SK-N-SH treated with all-trans-retinoic acid at 6 μM for 48 hours (cell line): ENCODE measurements around the gene ALG14.

Source experiments
- ARNTL ChIP-seq: fragments of 450-650 bp; formaldehyde crosslinking; IDR thresholded peaks from 2 replicates; pipeline ENCODE4 v1.5.0; 2020; ENCODE audit warnings: low read depth, mild to moderate bottlenecking, moderate library complexity, borderline replicate concordance
- CREB5 ChIP-seq: fragments of 250-450 bp; sonication (Bioruptor Pico); IDR thresholded peaks from 2 replicates; pipeline ENCODE4 v1.5.1; 2020; ENCODE audit warnings: low read depth, mild to moderate bottlenecking, moderate library complexity
- CSDC2 ChIP-seq: fragments of 250-450 bp; sonication (Bioruptor Pico); IDR thresholded peaks from 2 replicates; pipeline ENCODE4 v1.5.0; 2020; ENCODE audit warnings: mild to moderate bottlenecking, moderate library complexity
- CSRNP3 ChIP-seq: fragments of 250-450 bp; sonication (Bioruptor Pico); IDR thresholded peaks from 2 replicates; pipeline ENCODE4 v1.5.1; 2021; ENCODE audit warnings: mild to moderate bottlenecking, moderate library complexity
- ESRRG ChIP-seq: fragments of 250-450 bp; sonication (Bioruptor Pico); IDR thresholded peaks from 2 replicates; pipeline ENCODE4 v1.6.1; 2021; ENCODE audit warnings: mild to moderate bottlenecking
- OSR1 ChIP-seq: fragments of 250-450 bp; sonication (Bioruptor Pico); IDR thresholded peaks from 2 replicates; pipeline ENCODE4 v1.8.0; 2022; ENCODE audit warnings: moderate library complexity, mild to moderate bottlenecking, inconsistent platforms
- PATZ1 ChIP-seq: fragments of 250-450 bp; sonication (Bioruptor Pico); IDR thresholded peaks from 2 replicates; pipeline ENCODE4 v1.8.0; 2020; ENCODE audit warnings: mild to moderate bottlenecking, moderate library complexity, borderline replicate concordance
- RARB ChIP-seq: fragments of 250-450 bp; sonication (Bioruptor Pico); IDR thresholded peaks from 2 replicates; pipeline ENCODE4 v1.8.0; 2021; ENCODE audit warnings: mild to moderate bottlenecking, moderate library complexity
- SNAI2 ChIP-seq: fragments of 250-450 bp; sonication (Bioruptor Pico); IDR thresholded peaks from 2 replicates; pipeline ENCODE4 v1.5.0; 2020; ENCODE audit warnings: mild to moderate bottlenecking, moderate library complexity
- TOX ChIP-seq: fragments of 250-450 bp; sonication (Bioruptor Pico); IDR thresholded peaks from 2 replicates; pipeline ENCODE4 v1.8.0; 2021; ENCODE audit warnings: mild to moderate bottlenecking, moderate library complexity, borderline replicate concordance
- ZC3H10 ChIP-seq: fragments of 250-450 bp; sonication (Bioruptor Pico); IDR thresholded peaks from 2 replicates; pipeline ENCODE4 v1.5.1; 2021; ENCODE audit warnings: mild to moderate bottlenecking, moderate library complexity
- ZFP30 ChIP-seq: fragments of 450-650 bp; formaldehyde crosslinking; IDR thresholded peaks from 2 replicates; pipeline ENCODE4 v1.5.0; 2022; ENCODE audit warnings: mild to moderate bottlenecking, moderate library complexity
- ZNF565 ChIP-seq: fragments of 450-650 bp; formaldehyde crosslinking; conservative IDR thresholded peaks from 2 replicates; pipeline ENCODE4 v1.5.0; 2020; ENCODE audit warnings: low read depth, mild to moderate bottlenecking, moderate library complexity
- ZNF70 ChIP-seq: fragments of 450-650 bp; formaldehyde crosslinking; IDR thresholded peaks from 2 replicates; pipeline ENCODE4 v1.5.0; 2020; ENCODE audit warnings: mild to moderate bottlenecking, moderate library complexity

DNA sequence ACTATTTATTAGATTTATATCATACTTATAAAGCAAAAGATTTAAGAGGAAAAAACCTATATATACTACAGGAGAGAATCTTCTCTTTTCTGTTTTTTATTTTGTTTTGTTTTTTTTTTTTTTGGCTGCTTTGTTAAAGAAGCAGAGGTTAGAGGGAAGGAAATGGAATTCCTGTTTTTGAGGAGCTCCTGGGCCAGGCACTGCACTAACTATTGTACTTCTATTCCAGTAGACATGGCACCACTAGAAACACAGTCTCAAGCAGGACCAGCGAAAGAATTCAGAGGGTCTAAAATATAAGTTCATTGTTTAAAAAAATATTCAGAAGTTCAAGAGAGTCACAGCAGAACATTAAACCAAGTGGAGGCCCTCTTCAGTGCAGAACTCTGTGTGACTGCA, 91.2 kb downstream of the ALG14 start:
- TF ChIP-seq CSRNP3 (no peak), CSDC2 (CRISPR knock-in tag) (no peak), RARB (CRISPR knock-in tag) (no peak), ZC3H10 (CRISPR knock-in tag) (no peak), ZNF70 (no peak), ZFP30 (CRISPR knock-in tag) (no peak), CREB5 (no peak), SNAI2 (no peak), ESRRG (CRISPR knock-in tag) (no peak), OSR1 (CRISPR knock-in tag) (no peak), ARNTL (no peak), PATZ1 (CRISPR knock-in tag) (no peak), TOX (no peak), ZNF565 (no peak)
